Thoracic aorta (tissue), 2 donors: Measurements from ENCODE around the gene KAZN. TPM values are rescaled to one million over a fixed set of nuclear protein-coding genes. Genes with fewer than 3 reads are reported as not detected.

Source experiments
- ATAC-seq: fragments of 150-250 bp; one replicate; pipeline ENCODE4 v1.8.0; 2017; ENCODE audit warnings: low read depth; ENCODE audit not compliant: insufficient number of reproducible peaks, low FRiP score
- DNase-seq: peaks from one replicate; pipeline ENCODE4 v3.0.0-alpha.2; 2020; ENCODE audit warnings: low spot score
- H3K27ac ChIP-seq, 2 donors: fragments of 200-600 bp; sonication (generic); 1 replicate in 1 of 2; 2 replicates in 1 of 2; pipeline ENCODE4 v1.5.1; 2016; ENCODE audit warnings: mild to moderate bottlenecking in 2 of 2, moderate library complexity in 2 of 2
- H3K27me3 ChIP-seq: fragments of 200-600 bp; sonication (generic); replicated peaks from 2 replicates; pipeline ENCODE4 v1.6.0; 2016; ENCODE audit warnings: mild to moderate bottlenecking; ENCODE audit not compliant: insufficient read depth
- H3K36me3 ChIP-seq: fragments of 200-600 bp; sonication (generic); one replicate; pipeline ENCODE4 v1.5.1; 2016
- H3K4me1 ChIP-seq, 2 donors: fragments of 200-600 bp; sonication (generic); 1 replicate in 1 of 2; 2 replicates in 1 of 2; pipeline versions ENCODE4 v1.5.1 to v1.6.0; 2016; ENCODE audit warnings: low read depth in 2 of 2, mild to moderate bottlenecking in 1 of 2; ENCODE audit not compliant: control insufficient read depth in 1 of 2
- H3K4me3 ChIP-seq: fragments of 200-600 bp; sonication (generic); 2 replicates; pipeline ENCODE4 v1.5.1; 2016; ENCODE audit warnings: mild to moderate bottlenecking
- H3K9me3 ChIP-seq: fragments of 200-600 bp; sonication (generic); 2 replicates; pipeline ENCODE4 v1.5.1; 2016
- CTCF ChIP-seq: fragments of 200-600 bp; sonication (generic); IDR thresholded peaks from one replicate; pipeline ENCODE4 v1.5.1; 2019; ENCODE audit warnings: antibody characterized with exemption
- total RNA-seq, 2 donors: library from RNA; depleted of rRNA; stranded (reverse); fragments of >200 nt; gene quantifications; one replicate each; pipeline versions ENCODE4 v1.1.0 to v1.2.3, GENCODE V29; 2016

KAZN gene
- total RNA-seq, 2 donors from 2014 or later: 17.4 to 30.3 TPM

GRCh38 chr1:14625996-14626395, 27.5 kb downstream of the KAZN start:
- Histone ChIP-seq H3K9me3 (no peaks in the 10 kb centered on the region), H3K27me3 (no peaks in the 10 kb centered on the region), H3K27ac (no peak overlapping the region), H3K4me1 (no peaks in the 10 kb centered on the region), H3K4me3 (no peak overlapping the region), H3K36me3 (no peaks in the 10 kb centered on the region)
- ATAC-seq (no peak), DNase-seq (no peak)
- TF ChIP-seq CTCF: no peak

GRCh38 chr1:14626869-14627607, 28.6 kb downstream of the KAZN start:
- Histone ChIP-seq H3K9me3 (no peaks in the 10 kb centered on the region), H3K27me3 (no peaks in the 10 kb centered on the region), H3K36me3 (no peaks in the 10 kb centered on the region), H3K4me1 (no peaks in the 10 kb centered on the region), H3K4me3 (no peak overlapping the region), H3K27ac (no peak overlapping the region)
- DNase-seq (no peak), ATAC-seq (no peak)
- no peak for TF ChIP-seq CTCF

- DNase-seq (no peak), ATAC-seq (no peak)
- no peak for TF ChIP-seq CTCF
- Histone ChIP-seq H3K27me3 (no peaks in the 10 kb centered on the region), H3K27ac (no peak overlapping the region), H3K4me3 (no peak overlapping the region), H3K4me1 (no peaks in the 10 kb centered on the region), H3K9me3 (no peaks in the 10 kb centered on the region), H3K36me3 (no peaks in the 10 kb centered on the region)
Observed at GRCh38 chr1:14627608-14628489, 29.4 kb downstream of the KAZN start.

- TF ChIP-seq CTCF: no peak
- no peak overlapping the region for H3K4me3 ChIP-seq
- no peaks in the 10 kb centered on the region for H3K4me1 ChIP-seq
- H3K36me3 ChIP-seq: no peaks in the 10 kb centered on the region
- H3K27ac ChIP-seq: no peak overlapping the region
- no peak for ATAC-seq
- H3K27me3 ChIP-seq: no peaks in the 10 kb centered on the region
- no peak for DNase-seq
- no peaks in the 10 kb centered on the region for H3K9me3 ChIP-seq
Observed at GRCh38 chr1:14629363-14630014, 31.0 kb downstream of the KAZN start.

GRCh38 chr1:14630986-14631385, 32.5 kb downstream of the KAZN start:
- H3K4me1 ChIP-seq: no peaks in the 10 kb centered on the region
- DNase-seq (no peak), ATAC-seq (no peak)
- H3K9me3 ChIP-seq: no peaks in the 10 kb centered on the region
- no peaks in the 10 kb centered on the region for H3K36me3 ChIP-seq
- no peak for TF ChIP-seq CTCF
- H3K27me3 ChIP-seq: no peaks in the 10 kb centered on the region
- no peak overlapping the region for H3K27ac ChIP-seq
- H3K4me3 ChIP-seq: no peak overlapping the region
